Measurements from ENCODE around the gene PEF1.

The PEF1 gene

DNA sequence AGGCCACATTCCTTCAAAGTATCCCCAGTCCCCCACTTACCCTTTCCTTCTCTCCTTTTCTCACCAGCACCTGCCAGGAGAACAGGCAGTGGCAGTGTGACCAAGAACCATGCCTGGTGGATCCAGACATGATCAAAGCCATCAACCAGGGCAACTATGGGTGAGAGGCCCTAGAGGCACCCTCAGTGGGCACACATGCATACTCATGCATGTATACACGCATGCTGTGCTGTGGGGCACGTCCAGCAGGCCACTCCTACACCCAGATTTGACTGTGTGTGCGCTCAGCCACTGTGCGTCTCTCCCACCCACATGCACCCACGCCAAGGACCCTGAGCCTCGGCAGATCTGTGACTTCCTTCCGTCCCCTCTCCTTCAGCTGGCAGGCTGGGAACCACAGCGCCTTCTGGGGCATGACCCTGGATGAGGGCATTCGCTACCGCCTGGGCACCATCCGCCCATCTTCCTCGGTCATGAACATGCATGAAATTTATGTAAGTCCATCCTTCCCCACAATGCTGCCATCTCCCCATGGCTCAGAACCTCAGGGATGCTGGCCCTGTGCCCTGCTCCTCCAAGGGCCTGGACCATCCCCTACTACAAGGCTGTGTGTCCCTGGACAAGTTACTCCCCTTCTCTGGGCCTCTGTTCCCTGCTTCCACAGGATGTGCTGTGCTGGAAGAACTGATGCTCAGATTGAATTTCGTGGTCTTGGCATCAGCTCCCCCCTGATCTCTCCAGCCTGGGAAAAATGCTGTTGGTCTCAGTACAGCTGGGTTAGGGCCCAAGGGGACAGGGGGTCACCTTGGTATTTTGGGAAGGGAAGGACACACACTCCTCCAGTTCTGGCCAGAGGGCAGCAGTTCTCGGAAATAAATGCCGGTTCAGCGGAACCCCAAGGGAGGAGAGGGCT, 61.3 kb downstream of the PEF1 start:
- no peak for DNase-seq

DNA sequence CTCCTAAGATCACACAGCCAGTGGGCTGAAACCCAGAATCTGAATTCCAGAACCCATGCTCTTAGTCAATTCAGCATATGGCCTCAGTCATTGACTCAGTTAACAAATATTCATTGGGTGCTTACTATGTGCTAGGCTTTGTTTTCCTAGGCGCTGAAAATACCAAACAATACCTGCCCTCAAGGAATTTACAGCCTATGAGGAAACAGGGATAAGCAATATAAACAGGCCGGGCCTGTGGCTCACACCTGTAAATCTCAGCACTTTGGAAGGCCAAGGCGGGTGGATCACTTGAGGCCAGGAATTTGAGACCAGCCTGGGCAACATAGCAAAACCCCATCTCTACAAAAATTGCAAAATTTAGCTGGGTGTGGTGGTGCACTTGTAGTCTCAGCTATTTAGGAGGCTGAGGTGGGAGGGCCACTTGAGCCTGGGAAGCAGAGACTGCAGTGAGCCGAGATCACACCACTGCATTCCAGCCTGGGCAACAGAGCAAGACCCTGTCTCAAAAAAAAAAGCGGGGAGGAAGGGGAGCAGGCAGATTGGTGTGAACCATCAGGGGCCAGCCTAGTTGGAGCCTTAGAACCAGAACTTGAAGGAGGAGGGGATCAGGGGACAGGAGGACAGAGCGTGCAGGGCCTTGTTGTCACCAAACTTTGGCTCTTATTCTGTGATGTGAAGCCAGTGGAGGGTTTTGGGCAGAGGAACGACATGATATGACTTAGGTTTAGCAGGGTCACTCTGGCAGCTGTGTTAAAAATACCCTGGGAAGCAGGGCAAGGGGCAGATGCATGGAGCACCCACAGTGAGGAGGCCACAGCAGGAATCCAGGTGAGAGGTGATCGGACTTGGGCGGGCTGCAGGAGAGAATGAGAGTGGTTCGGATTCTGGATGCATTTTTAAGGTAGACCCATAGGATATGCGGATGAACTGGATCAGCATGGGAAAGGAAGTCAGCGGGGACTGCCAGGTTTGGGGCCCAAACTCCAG, 62.6 kb downstream of the PEF1 start:
- DNase-seq: no peak

DNA sequence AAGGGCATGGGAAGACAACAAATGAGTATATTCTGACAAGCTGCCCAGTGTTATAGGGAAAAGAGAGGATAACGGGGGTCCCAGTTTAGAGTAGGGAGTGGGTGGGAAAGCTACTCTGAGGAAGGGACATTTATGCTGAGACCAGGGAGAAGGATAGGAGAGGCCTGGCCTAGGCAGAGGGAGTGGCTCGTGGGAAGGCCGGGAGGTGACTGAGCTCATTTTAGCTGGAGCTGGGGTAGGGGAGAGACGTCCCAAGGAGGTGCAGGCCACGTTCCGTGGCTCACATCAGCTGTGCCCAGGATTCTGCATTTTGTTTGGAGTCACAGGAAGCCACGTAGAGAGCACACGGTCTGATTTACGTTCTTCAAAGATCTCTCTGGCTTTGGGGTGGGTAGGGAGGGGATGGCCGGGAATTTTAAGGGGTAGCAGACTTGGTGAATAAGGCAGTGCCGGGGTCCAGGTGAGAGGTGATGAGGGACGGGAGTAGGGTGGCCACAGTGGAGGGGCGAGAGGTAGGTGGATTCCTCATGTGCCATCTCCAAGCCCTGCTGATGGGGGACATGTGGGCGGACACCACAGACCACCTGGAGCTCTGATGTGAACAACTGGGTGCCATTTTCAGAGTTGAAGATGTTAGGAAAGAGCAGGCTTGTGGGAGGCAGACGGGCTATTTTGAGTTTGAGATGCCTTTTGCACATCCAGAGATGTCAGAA, 63.6 kb downstream of the PEF1 start:
- no peak for DNase-seq

DNA sequence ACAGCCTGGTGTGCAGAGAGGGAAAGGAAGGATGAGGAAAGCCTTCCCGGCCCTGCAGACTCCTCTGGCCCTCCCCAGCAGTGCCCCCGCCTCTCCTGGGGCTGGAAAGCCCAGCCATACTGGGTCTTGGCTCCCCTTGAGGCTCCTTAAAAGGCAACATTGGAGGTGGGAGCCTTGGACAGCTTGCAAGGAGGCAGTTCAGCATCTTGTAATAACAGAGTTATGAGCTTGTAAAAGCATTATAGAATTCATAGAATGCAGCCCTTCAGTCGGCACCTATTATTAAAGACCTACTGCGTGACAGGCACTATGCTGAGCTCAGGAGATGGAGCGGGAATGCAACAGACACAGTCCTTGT, 64.2 kb downstream of the PEF1 start:
- DNase-seq: no peak

All from activated CD4-positive, CD25-positive, alpha-beta regulatory T cell (primary cell).